ENCODE data around the gene VPREB3. TPM values are rescaled to one million over a fixed set of nuclear protein-coding genes. Genes with fewer than 3 reads are reported as not detected.

Gene VPREB3
- total RNA-seq, 1 donor from 2014 or later: not detected

- DNase-seq: no peak
These were observed 11.0 kb upstream of the VPREB3 start for GRCh38 chr22:23764899-23765881.

GRCh38 chr22:23763954-23764353, 9.7 kb upstream of the VPREB3 start:
- no peak for DNase-seq

GRCh38 chr22:23763579-23763945, 9.3 kb upstream of the VPREB3 start:
- DNase-seq: no peak

GRCh38 chr22:23762842-23763578, 8.8 kb upstream of the VPREB3 start, which contains the start of gene C22orf15:
TSS of gene C22orf15 (plus strand) at chr22:23762990. CDS start at chr22:23763307, 317 bp downstream.
- peak; percentile 51 for DNase-seq

GRCh38 chr22:23760056-23760455, 5.8 kb upstream of the VPREB3 start:
- DNase-seq: no peak

- DNase-seq: no peak
These were observed 5.3 kb upstream of the VPREB3 start for GRCh38 chr22:23759566-23759965.

- DNase-seq: no peak
These were observed 2.7 kb upstream of the VPREB3 start for GRCh38 chr22:23756891-23757290.

- DNase-seq: no peak
These were observed 1.5 kb upstream of the VPREB3 start for GRCh38 chr22:23755711-23756110.

- DNase-seq: peak; percentile 78
These were observed 883 bp upstream of the VPREB3 start for GRCh38 chr22:23754980-23755636.

- no peak for DNase-seq
These were observed 840 bp downstream of the VPREB3 start for GRCh38 chr22:23753385-23753784.

- DNase-seq: no peak
These were observed 1.5 kb downstream of the VPREB3 start for GRCh38 chr22:23752750-23753149.

- no peak for DNase-seq
These were observed 2.0 kb downstream of the VPREB3 start for GRCh38 chr22:23752090-23752691.

GRCh38 chr22:23751441-23751996, 2.7 kb downstream of the VPREB3 start:
- no peak for DNase-seq

GRCh38 chr22:23750714-23751440, 3.3 kb downstream of the VPREB3 start, which contains the start of gene ZNF70:
TSS of gene ZNF70 (minus strand) at chr22:23751112. CDS start at chr22:23745140, 5,972 bp downstream.
- DNase-seq: peak; percentile 80

- no peak for DNase-seq
These were observed 3.9 kb downstream of the VPREB3 start for GRCh38 chr22:23750367-23750713.

GRCh38 chr22:23749841-23750301, 4.4 kb downstream of the VPREB3 start:
- DNase-seq: peak; percentile 42

GRCh38 chr22:23745791-23746190, 8.4 kb downstream of the VPREB3 start:
- DNase-seq: no peak

- no peak for DNase-seq
These were observed 9.7 kb downstream of the VPREB3 start for GRCh38 chr22:23744485-23744884.

GRCh38 chr22:23744001-23744400, 10.2 kb downstream of the VPREB3 start:
- DNase-seq: no peak

- DNase-seq: no peak
These were observed 10.9 kb downstream of the VPREB3 start for GRCh38 chr22:23743303-23743705.

- DNase-seq: no peak
These were observed 11.5 kb downstream of the VPREB3 start for GRCh38 chr22:23742505-23743264.
